Loucy (cell line): ENCODE results near the gene CSH2.
A peak's percentile ranks its signal among the peaks of the same experiment; 100 is the strongest.
"Not testable (repeated sequence)": the region's sequence is repeated elsewhere in the genome, so short reads cannot be mapped to it uniquely, and the experiment has no call there.

Source experiments
- H2AFZ ChIP-seq: fragments of 200-600 bp; sonication (generic); 2 replicates; pipeline ENCODE4 v1.6.0; 2016; ENCODE audit warnings: antibody characterized with exemption, mild to moderate bottlenecking, low read length, moderate library complexity
- H3F3A ChIP-seq: fragments of 200-600 bp; 2 replicates; pipeline ENCODE4 v1.6.0; 2016; ENCODE audit warnings: antibody characterized with exemption, low read depth, mild to moderate bottlenecking
- H3K27me3 ChIP-seq: fragments of 200-600 bp; sonication (generic); 2 replicates; pipeline ENCODE4 v1.6.1; 2014; ENCODE audit warnings: low read length, mild to moderate bottlenecking; ENCODE audit not compliant: insufficient read depth, poor library complexity, severe bottlenecking
- H3K36me3 ChIP-seq: fragments of 200-600 bp; sonication (generic); 2 replicates; pipeline ENCODE4 v1.6.1; 2016; ENCODE audit warnings: low read length; ENCODE audit not compliant: insufficient read depth
- H3K4me1 ChIP-seq: fragments of 200-600 bp; sonication (generic); 2 replicates; pipeline ENCODE4 v1.5.1; 2014; ENCODE audit warnings: low read length, mild to moderate bottlenecking; ENCODE audit not compliant: insufficient read depth, poor library complexity, severe bottlenecking
- H3K4me2 ChIP-seq: fragments of 200-600 bp; sonication (generic); 2 replicates; pipeline ENCODE4 v1.6.0; 2014; ENCODE audit warnings: antibody characterized with exemption, low read length, low read depth, mild to moderate bottlenecking; ENCODE audit not compliant: poor library complexity, severe bottlenecking
- H3K4me3 ChIP-seq: fragments of 200-600 bp; sonication (generic); 2 replicates; pipeline ENCODE4 v1.5.1; 2014; ENCODE audit warnings: low read length, mild to moderate bottlenecking, mixed read lengths; ENCODE audit not compliant: poor library complexity, severe bottlenecking
- H3K79me2 ChIP-seq: fragments of 200-600 bp; sonication (generic); 2 replicates; pipeline ENCODE4 v1.6.1; 2014; ENCODE audit warnings: low read length; ENCODE audit not compliant: insufficient read depth
- H3K9ac ChIP-seq: fragments of 200-600 bp; sonication (generic); 2 replicates; pipeline ENCODE4 v1.6.0; 2014; ENCODE audit warnings: mild to moderate bottlenecking, low read depth, low read length, moderate library complexity; ENCODE audit not compliant: poor library complexity, severe bottlenecking
- H3K9me2 ChIP-seq: fragments of 200-600 bp; sonication (generic); replicated peaks from 2 replicates; pipeline ENCODE4 v1.6.1; 2016; ENCODE audit warnings: low read depth, low read length, mixed read lengths
- H3K9me3 ChIP-seq: fragments of 200-600 bp; sonication (generic); 2 replicates; pipeline ENCODE4 v1.6.1; 2014; ENCODE audit warnings: mild to moderate bottlenecking, antibody characterized with exemption, low read length, low read depth; ENCODE audit not compliant: insufficient read depth
- H4K20me1 ChIP-seq: fragments of 200-600 bp; sonication (generic); 2 replicates; pipeline ENCODE4 v1.6.0; 2014; ENCODE audit warnings: antibody characterized with exemption, low read length, mild to moderate bottlenecking; ENCODE audit not compliant: insufficient read depth, poor library complexity, severe bottlenecking
- TF ChIP-seq, protein P1 (sequence below): fragments of 200-600 bp; sonication (generic); conservative IDR thresholded peaks from 2 replicates; pipeline ENCODE4 v1.5.1; 2014; ENCODE audit warnings: mild to moderate bottlenecking, antibody characterized with exemption, low read length

Gene CSH2

DNA sequence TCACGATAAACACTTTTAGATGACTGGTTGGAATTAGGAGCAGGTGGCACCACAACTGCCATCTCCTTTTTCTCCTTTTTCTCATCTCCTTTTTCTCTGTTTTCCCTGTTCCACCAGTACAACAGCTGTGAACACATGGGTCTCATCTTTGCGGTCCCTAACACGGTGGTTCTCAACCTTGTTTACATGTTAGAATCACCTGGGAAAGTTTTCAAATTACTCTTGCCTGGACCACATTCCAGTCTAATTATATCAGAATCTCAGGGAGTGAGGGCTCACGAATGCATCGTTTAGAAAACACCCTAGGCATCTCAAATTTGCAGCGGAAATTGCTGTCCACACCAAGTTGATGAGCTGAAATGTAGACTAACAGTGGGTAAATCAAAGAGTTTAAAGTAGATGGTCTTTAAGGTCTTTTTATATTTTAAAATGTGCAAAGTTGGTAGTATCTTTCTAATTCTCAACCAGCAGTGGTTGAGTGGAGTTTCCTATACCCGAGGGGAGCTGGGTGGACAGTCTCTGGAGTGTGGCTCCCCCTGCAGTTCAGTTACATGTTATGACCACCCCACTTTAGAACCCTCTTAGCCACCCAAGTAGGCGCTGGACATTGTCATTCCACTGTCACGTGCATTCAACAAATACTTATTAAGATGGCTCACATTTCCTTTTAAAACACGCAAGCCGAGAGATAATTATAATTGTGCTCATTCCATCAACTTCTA lies 19.0 kb upstream of the CSH2 start:
- H3K4me3 ChIP-seq, H2AFZ ChIP-seq, H3K36me3 ChIP-seq, H3K9ac ChIP-seq, H3K9me3 ChIP-seq, H3K79me2 ChIP-seq, H3K27me3 ChIP-seq, H3K4me2 ChIP-seq, H4K20me1 ChIP-seq, H3K4me1 ChIP-seq, H3K9me2 ChIP-seq, H3F3A ChIP-seq: not testable (repeated sequence)
- TF ChIP-seq, protein P1, sequence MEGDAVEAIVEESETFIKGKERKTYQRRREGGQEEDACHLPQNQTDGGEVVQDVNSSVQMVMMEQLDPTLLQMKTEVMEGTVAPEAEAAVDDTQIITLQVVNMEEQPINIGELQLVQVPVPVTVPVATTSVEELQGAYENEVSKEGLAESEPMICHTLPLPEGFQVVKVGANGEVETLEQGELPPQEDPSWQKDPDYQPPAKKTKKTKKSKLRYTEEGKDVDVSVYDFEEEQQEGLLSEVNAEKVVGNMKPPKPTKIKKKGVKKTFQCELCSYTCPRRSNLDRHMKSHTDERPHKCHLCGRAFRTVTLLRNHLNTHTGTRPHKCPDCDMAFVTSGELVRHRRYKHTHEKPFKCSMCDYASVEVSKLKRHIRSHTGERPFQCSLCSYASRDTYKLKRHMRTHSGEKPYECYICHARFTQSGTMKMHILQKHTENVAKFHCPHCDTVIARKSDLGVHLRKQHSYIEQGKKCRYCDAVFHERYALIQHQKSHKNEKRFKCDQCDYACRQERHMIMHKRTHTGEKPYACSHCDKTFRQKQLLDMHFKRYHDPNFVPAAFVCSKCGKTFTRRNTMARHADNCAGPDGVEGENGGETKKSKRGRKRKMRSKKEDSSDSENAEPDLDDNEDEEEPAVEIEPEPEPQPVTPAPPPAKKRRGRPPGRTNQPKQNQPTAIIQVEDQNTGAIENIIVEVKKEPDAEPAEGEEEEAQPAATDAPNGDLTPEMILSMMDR = peak; percentile 61

DNA sequence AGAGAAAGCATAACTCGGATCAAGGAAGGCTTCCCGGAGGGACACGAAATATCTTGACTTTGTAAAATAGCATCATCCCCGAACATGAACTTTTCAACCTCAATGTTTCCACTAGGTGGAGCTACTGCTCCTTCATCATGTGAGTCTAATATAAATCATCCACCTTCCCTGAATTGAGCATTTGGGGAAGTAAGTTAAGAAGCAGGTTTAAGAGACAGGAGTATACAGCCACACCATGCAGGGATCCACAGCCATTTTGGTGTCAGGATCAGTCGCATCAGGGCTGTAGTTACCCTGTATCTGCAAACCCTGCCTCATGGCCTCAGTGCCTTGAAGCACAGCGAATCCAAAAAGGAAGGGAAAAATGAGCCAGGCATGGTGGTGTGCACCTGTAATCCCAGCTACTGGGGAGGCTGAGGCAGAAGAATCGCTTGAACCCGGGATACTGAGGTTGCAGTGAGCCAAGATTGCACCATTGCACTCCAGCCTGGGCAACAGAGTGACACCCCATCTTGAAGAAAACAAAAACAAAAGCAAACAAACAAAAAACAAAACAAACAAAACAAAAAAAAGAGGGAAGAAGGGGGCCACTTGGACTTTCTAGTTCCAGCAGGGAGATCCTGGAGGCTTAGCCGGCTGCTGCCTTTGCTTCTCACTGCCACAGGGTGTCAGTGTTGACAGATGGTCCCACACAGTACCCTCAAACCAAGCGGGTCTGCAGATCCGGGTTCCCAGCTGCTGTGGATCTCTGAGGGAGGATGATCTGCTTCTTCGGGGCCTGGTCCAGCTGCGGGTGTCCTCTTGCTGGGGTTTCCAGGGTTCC lies 15.8 kb upstream of the CSH2 start:
- not testable (repeated sequence) for H3F3A ChIP-seq, H3K79me2 ChIP-seq, H3K9me3 ChIP-seq, H3K9ac ChIP-seq, H3K36me3 ChIP-seq, H3K4me3 ChIP-seq, H3K27me3 ChIP-seq, H3K9me2 ChIP-seq, H3K4me1 ChIP-seq, H2AFZ ChIP-seq, H4K20me1 ChIP-seq
- TF ChIP-seq, protein P1 = peak; percentile 45
- peak overlapping the region; percentile 24 for H3K4me2 ChIP-seq

- H3K4me3 ChIP-seq, H3K4me2 ChIP-seq, H4K20me1 ChIP-seq, H3K36me3 ChIP-seq, H3K9me2 ChIP-seq, H3K27me3 ChIP-seq, H3F3A ChIP-seq, H3K9ac ChIP-seq, H3K9me3 ChIP-seq, H2AFZ ChIP-seq, H3K79me2 ChIP-seq, H3K4me1 ChIP-seq: not testable (repeated sequence)
Measured at GRCh38 chr17:63885119-63885518, 11.6 kb upstream of the CSH2 start.

GRCh38 chr17:63882626-63883126 lies 9.2 kb upstream of the CSH2 start:
- H3K9me2 ChIP-seq, H3K9ac ChIP-seq, H3K4me2 ChIP-seq: not testable (repeated sequence)

More at GRCh38 chr17:63882626-63883126, 9.2 kb upstream of the CSH2 start:
- H3K4me1 ChIP-seq, H4K20me1 ChIP-seq, H3F3A ChIP-seq, H3K79me2 ChIP-seq, H2AFZ ChIP-seq, H3K36me3 ChIP-seq, H3K4me3 ChIP-seq, H3K27me3 ChIP-seq, H3K9me3 ChIP-seq: not testable (repeated sequence)
